Smooth muscle cell of trachea (primary cell): ENCODE measurements around the gene GLRX5. TPM values are rescaled to one million over a fixed set of nuclear protein-coding genes. Genes with fewer than 3 reads are reported as not detected.

ENCODE experiments used
- total RNA-seq: library from RNA; depleted of rRNA; stranded (reverse); fragments of >200 nt; gene quantifications from 2 replicates; pipeline ENCODE4 v1.2.1, GENCODE V29; 2014

GLRX5 gene
- 24.5 and 48.1 TPM in 2 replicates for total RNA-seq

DNA sequence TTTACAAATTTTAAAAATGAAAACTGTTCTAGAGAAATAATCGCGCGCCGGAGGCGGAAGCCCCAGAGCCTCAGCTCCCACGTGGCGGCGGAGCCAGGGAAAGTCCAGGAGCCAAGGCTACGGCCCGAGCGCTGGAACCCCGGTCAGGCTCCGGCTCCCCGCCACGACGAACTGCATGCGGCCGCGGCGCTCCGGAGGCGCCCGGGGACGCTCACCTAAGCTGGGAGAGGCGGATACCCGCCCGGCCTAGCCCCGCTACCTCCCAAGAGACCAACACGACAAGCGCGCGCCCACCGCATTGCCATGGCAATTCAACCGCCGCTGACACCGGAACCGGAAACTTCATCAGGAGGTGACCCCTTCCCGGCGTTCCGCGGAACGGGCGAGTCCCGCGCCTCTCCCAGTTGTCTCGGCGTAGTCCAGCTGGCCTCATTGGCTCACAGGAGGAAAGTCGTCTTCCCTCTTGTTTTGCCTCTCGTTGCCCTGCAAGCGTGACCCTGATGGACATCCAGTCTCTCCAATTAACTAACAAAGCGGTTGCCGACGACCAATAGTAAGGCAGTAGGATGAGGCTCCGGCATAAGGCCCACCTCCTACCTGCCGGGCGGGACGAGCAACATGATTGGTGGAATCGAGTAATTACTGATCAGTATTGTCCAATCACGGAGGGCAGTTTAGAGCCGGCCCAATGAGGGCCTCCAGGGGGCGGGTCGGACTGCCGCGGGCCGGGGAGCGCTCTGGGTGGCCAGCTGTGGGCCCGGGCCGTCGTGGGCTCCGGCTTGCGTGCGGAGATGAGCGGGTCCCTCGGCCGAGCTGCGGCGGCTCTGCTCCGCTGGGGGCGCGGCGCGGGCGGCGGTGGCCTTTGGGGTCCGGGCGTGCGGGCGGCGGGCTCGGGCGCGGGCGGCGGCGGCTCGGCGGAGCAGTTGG is at the start of gene GLRX5:
Gene GLRX5 (plus strand): TSS at position 752 of the 927 bp plus-strand sequence. CDS start 40 bp downstream, at position 792.

DNA sequence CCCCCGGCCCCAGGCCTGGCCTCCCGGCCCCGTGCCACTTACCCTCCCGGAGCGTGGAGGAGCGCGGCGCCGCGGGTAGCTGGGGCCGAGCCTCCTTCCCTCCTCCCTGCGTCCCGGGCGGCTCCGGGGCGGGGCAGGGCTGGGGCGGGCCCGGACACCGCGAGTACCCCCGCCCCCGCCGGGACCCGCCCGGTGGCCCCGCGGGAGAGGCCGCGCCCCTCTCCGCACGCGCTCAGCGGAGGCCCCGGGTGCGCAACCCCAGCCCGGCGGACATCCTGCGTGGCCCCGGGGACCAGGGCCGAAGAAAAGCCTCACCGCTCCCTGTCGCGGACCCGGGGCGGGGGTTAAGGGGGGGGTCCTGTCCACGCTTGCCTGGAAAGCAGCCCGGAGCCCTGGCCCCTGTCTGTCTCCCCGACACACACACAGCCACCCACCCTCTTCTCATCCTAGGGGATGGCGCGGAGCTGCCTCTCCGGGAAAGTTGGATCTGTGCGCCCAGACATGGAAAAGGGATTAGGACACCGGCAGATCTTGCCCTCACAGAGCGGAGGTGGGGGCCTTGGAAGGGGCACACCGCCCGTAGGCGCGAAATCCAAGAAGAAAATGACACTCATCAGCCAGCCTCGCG is 18.2 kb upstream of the GLRX5 start, which contains the start of gene SYNE3:
Gene SYNE3 (minus strand): TSS at position 97 of the 628 bp plus-strand sequence. CDS start 40,829 bp downstream, outside the sequence.

Other genes with a start within 250 kb of the GLRX5 start
- gene CLMN, start 215.1 kb upstream of the GLRX5 start, total RNA-seq, result 0.44 and 1.5 TPM in 2 replicates
- 42.5 and 44.0 TPM in 2 replicates for gene SYNE3, start 18.4 kb upstream of the GLRX5 start, total RNA-seq
- gene TCL1B, start 151.4 kb downstream of the GLRX5 start, total RNA-seq, result not detected in 2 replicates
- not detected in 2 replicates for gene TCL1A, start 179.1 kb downstream of the GLRX5 start, total RNA-seq